Neural cell (in vitro differentiated cells): ENCODE measurements around the gene MILR1. TPM values are rescaled to one million over a fixed set of nuclear protein-coding genes. Genes with fewer than 3 reads are reported as not detected.

Source experiments
- H2AFZ ChIP-seq: fragments of 200-600, 300-800 bp; sonication (generic), shearing (Covaris generic); 2 replicates; pipeline ENCODE4 v1.6.0; 2014; ENCODE audit warnings: low read depth, mild to moderate bottlenecking, antibody characterized with exemption, low read length, moderate library complexity
- H3F3A ChIP-seq: fragments of 200-600 bp; shearing (Covaris generic); 2 replicates; pipeline ENCODE4 v1.6.1; 2016; ENCODE audit warnings: mild to moderate bottlenecking, moderate library complexity, mixed read lengths, antibody characterized with exemption, low read length; ENCODE audit not compliant: insufficient read depth, poor library complexity, severe bottlenecking
- H3K27ac ChIP-seq: fragments of 200-600, 300-800 bp; sonication (generic), shearing (Covaris generic); 2 replicates; pipeline ENCODE4 v1.5.1; 2014; ENCODE audit warnings: mild to moderate bottlenecking, low read length, moderate library complexity
- H3K27me3 ChIP-seq: fragments of 300-800, 200-600 bp; sonication (generic), shearing (Covaris generic); 2 replicates; pipeline ENCODE4 v1.6.0; 2014; ENCODE audit warnings: mild to moderate bottlenecking, low read depth, low read length, moderate library complexity; ENCODE audit not compliant: insufficient read depth
- H3K36me3 ChIP-seq: fragments of 300-800, 200-600 bp; sonication (generic), shearing (Covaris generic); 2 replicates; pipeline ENCODE4 v1.5.1; 2014; ENCODE audit warnings: mild to moderate bottlenecking, antibody characterized with exemption, low read length, moderate library complexity; ENCODE audit not compliant: insufficient read depth
- H3K4me2 ChIP-seq: fragments of 300-800, 200-600 bp; sonication (generic), shearing (Covaris generic); 2 replicates; pipeline ENCODE4 v1.6.0; 2014; ENCODE audit warnings: mild to moderate bottlenecking, low read length
- H3K4me3 ChIP-seq: fragments of 300-800, 200-600 bp; sonication (generic), shearing (Covaris generic); 2 replicates; pipeline ENCODE4 v1.5.1; 2014; ENCODE audit warnings: mild to moderate bottlenecking, low read length, moderate library complexity
- H3K79me2 ChIP-seq: fragments of 200-600 bp; shearing (Covaris generic); replicated peaks from 2 replicates; pipeline ENCODE4 v1.6.0; 2014; ENCODE audit warnings: mild to moderate bottlenecking, low read length, moderate library complexity; ENCODE audit not compliant: insufficient read depth
- H3K9ac ChIP-seq: fragments of 300-800, 200-600 bp; sonication (generic), shearing (Covaris generic); 2 replicates; pipeline ENCODE4 v1.6.1; 2016; ENCODE audit warnings: mild to moderate bottlenecking, low read length, mixed read lengths
- H3K9me2 ChIP-seq: fragments of 200-600 bp; shearing (Covaris generic); 2 replicates; pipeline ENCODE4 v1.6.1; 2016; ENCODE audit warnings: mild to moderate bottlenecking, low read length, mixed read lengths; ENCODE audit not compliant: insufficient read depth
- H3K9me3 ChIP-seq: fragments of 200-600, 300-800 bp; sonication (generic), shearing (Covaris generic); 2 replicates; pipeline ENCODE4 v1.6.1; 2016; ENCODE audit warnings: mild to moderate bottlenecking, mixed run types, low read length, moderate library complexity, mixed read lengths
- H4K20me1 ChIP-seq: fragments of 200-600 bp; shearing (Covaris generic); 2 replicates; pipeline ENCODE4 v1.6.1; 2016; ENCODE audit warnings: mild to moderate bottlenecking, mixed run types; ENCODE audit not compliant: insufficient read depth
- EP300 ChIP-seq: fragments of 450-650 bp; conservative IDR thresholded peaks from 2 replicates; pipeline ENCODE4 v1.6.1; 2014; ENCODE audit warnings: antibody characterized with exemption, mild to moderate bottlenecking, moderate library complexity; ENCODE audit not compliant: poor library complexity, severe bottlenecking
- EZH2 ChIP-seq: fragments of 200-600, 300-800 bp; shearing (Covaris generic), sonication (generic); IDR thresholded peaks from 2 replicates; pipeline ENCODE4 v1.6.1; 2014; ENCODE audit warnings: antibody characterized with exemption, low read length, borderline replicate concordance, mild to moderate bottlenecking; ENCODE audit not compliant: insufficient read depth, poor library complexity, severe bottlenecking
- MXI1 ChIP-seq: fragments of 450-650 bp; conservative IDR thresholded peaks from 2 replicates; pipeline ENCODE4 v1.6.1; 2014; ENCODE audit warnings: antibody characterized with exemption, mild to moderate bottlenecking; ENCODE audit not compliant: poor library complexity, severe bottlenecking
- POLR2AphosphoS5 ChIP-seq: IDR thresholded peaks from 2 replicates; pipeline ENCODE4 v1.6.1; 2012
- RAD21 ChIP-seq: fragments of 450-650 bp; conservative IDR thresholded peaks from 2 replicates; pipeline ENCODE4 v1.6.1; 2014; ENCODE audit warnings: antibody characterized with exemption, mild to moderate bottlenecking, moderate library complexity
- SMC3 ChIP-seq: fragments of 450-650 bp; conservative IDR thresholded peaks from 2 replicates; pipeline ENCODE4 v1.6.1; 2014; ENCODE audit warnings: antibody characterized with exemption, mild to moderate bottlenecking, moderate library complexity; ENCODE audit not compliant: poor library complexity
- TAF1 ChIP-seq: IDR thresholded peaks from 2 replicates; pipeline ENCODE4 v1.6.1; 2012; ENCODE audit warnings: low read depth
- polyA plus RNA-seq: library from polyadenylated mRNA; depleted of rRNA; stranded (reverse); fragments of >200 nt; gene quantifications from 2 replicates; pipeline ENCODE4 v1.2.3, GENCODE V29; 2014
- TF ChIP-seq, protein P1 (sequence below): fragments of 450-650 bp; IDR thresholded peaks from 2 replicates; pipeline ENCODE4 v1.5.1; 2014; ENCODE audit warnings: antibody characterized with exemption, mild to moderate bottlenecking, moderate library complexity; ENCODE audit not compliant: poor library complexity, severe bottlenecking
- TF ChIP-seq, protein P2 (sequence below): IDR thresholded peaks from 2 replicates; pipeline ENCODE4 v1.6.1; 2012; ENCODE audit warnings: borderline replicate concordance

Gene MILR1
- polyA plus RNA-seq, 1 donor from 2014 or later = not detected

DNA sequence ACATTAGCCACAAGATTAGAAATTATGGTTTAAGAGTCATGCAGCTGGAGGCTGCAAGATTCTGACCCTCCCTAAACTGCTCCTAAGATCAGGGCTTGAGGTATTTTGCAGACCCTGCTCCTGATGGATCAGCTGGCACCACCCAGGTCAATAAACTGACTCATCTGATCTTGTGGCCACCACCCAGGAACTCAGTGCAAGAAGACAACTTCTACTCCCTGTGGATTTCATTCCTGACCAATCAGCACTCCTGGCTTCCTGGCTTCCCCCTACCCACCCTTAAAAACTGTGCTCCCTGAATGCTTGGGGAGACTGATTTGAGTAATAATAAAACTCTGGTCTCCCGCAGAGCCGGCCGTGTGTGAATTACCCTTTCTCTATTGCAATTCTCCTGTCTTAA is 25.0 kb upstream of the MILR1 start:
- Histone ChIP-seq H4K20me1 (no peaks in the 10 kb centered on the region), H3K9me3 (no peaks in the 10 kb centered on the region), H3K9me2 (no peaks in the 10 kb centered on the region), H3K4me3 (no peak overlapping the region), H3K27ac (no peak overlapping the region), H3F3A (no peaks in the 10 kb centered on the region), H2AFZ (no peak overlapping the region), H3K36me3 (no peaks in the 10 kb centered on the region), H3K9ac (no peak overlapping the region), H3K4me2 (no peak overlapping the region), H3K27me3 (no peaks in the 10 kb centered on the region), H3K79me2 (no peaks in the 10 kb centered on the region)
- TF ChIP-seq POLR2AphosphoS5 (no peak), TAF1 (no peak), SMC3 (no peak), RAD21 (no peak), EP300 (no peak), EZH2 (no peak)
- TF ChIP-seq, protein P1, sequence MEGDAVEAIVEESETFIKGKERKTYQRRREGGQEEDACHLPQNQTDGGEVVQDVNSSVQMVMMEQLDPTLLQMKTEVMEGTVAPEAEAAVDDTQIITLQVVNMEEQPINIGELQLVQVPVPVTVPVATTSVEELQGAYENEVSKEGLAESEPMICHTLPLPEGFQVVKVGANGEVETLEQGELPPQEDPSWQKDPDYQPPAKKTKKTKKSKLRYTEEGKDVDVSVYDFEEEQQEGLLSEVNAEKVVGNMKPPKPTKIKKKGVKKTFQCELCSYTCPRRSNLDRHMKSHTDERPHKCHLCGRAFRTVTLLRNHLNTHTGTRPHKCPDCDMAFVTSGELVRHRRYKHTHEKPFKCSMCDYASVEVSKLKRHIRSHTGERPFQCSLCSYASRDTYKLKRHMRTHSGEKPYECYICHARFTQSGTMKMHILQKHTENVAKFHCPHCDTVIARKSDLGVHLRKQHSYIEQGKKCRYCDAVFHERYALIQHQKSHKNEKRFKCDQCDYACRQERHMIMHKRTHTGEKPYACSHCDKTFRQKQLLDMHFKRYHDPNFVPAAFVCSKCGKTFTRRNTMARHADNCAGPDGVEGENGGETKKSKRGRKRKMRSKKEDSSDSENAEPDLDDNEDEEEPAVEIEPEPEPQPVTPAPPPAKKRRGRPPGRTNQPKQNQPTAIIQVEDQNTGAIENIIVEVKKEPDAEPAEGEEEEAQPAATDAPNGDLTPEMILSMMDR = no peak

GRCh38 chr17:64424324-64424849 is 24.5 kb upstream of the MILR1 start:
- Histone ChIP-seq H3F3A (no peaks in the 10 kb centered on the region), H3K9me3 (no peaks in the 10 kb centered on the region), H4K20me1 (no peaks in the 10 kb centered on the region), H3K36me3 (no peaks in the 10 kb centered on the region), H3K4me2 (no peak overlapping the region), H3K27ac (no peak overlapping the region), H2AFZ (no peak overlapping the region), H3K4me3 (no peak overlapping the region), H3K9me2 (no peaks in the 10 kb centered on the region), H3K27me3 (no peaks in the 10 kb centered on the region), H3K79me2 (no peaks in the 10 kb centered on the region), H3K9ac (no peak overlapping the region)
- TF ChIP-seq TAF1 = no peak
- no peak for TF ChIP-seq SMC3
- TF ChIP-seq EZH2 = no peak
- no peak for TF ChIP-seq POLR2AphosphoS5
- TF ChIP-seq EP300 = no peak
- TF ChIP-seq, protein P1 = no peak
- TF ChIP-seq, protein P2, sequence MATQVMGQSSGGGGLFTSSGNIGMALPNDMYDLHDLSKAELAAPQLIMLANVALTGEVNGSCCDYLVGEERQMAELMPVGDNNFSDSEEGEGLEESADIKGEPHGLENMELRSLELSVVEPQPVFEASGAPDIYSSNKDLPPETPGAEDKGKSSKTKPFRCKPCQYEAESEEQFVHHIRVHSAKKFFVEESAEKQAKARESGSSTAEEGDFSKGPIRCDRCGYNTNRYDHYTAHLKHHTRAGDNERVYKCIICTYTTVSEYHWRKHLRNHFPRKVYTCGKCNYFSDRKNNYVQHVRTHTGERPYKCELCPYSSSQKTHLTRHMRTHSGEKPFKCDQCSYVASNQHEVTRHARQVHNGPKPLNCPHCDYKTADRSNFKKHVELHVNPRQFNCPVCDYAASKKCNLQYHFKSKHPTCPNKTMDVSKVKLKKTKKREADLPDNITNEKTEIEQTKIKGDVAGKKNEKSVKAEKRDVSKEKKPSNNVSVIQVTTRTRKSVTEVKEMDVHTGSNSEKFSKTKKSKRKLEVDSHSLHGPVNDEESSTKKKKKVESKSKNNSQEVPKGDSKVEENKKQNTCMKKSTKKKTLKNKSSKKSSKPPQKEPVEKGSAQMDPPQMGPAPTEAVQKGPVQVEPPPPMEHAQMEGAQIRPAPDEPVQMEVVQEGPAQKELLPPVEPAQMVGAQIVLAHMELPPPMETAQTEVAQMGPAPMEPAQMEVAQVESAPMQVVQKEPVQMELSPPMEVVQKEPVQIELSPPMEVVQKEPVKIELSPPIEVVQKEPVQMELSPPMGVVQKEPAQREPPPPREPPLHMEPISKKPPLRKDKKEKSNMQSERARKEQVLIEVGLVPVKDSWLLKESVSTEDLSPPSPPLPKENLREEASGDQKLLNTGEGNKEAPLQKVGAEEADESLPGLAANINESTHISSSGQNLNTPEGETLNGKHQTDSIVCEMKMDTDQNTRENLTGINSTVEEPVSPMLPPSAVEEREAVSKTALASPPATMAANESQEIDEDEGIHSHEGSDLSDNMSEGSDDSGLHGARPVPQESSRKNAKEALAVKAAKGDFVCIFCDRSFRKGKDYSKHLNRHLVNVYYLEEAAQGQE = no peak
- no peak for TF ChIP-seq RAD21
- no peak for TF ChIP-seq MXI1
